Kasumi-1 (cell line): ENCODE measurements around the gene SLC43A1.
A peak's percentile ranks its signal among the peaks of the same experiment; 100 is the strongest.

Source experiments
- DNase-seq, 2 experiments: peaks; one replicate each; lab custom pipeline; 2025; lab: John Stamatoyannopoulos, UW

The SLC43A1 gene

GRCh38 chr11:57479021-57479663 is 36.4 kb downstream of the SLC43A1 start:
- no peak for DNase-seq

- DNase-seq: no peak
These were observed 37.9 kb downstream of the SLC43A1 start for GRCh38 chr11:57477507-57478189.

GRCh38 chr11:57476757-57477506 is 38.6 kb downstream of the SLC43A1 start:
- peak; percentile 56 to 70 for DNase-seq

- DNase-seq: no peak
These were observed 39.3 kb downstream of the SLC43A1 start for GRCh38 chr11:57476047-57476756.

GRCh38 chr11:57475671-57476046 is 39.8 kb downstream of the SLC43A1 start:
- DNase-seq: no peak

- no peak for DNase-seq
These were observed 40.3 kb downstream of the SLC43A1 start for GRCh38 chr11:57475191-57475590.

GRCh38 chr11:57474803-57475115 is 40.7 kb downstream of the SLC43A1 start:
- DNase-seq: no peak

- peak; percentile 76 to 83 for DNase-seq
These were observed 41.3 kb downstream of the SLC43A1 start for GRCh38 chr11:57474017-57474802.

GRCh38 chr11:57473285-57473841 is 42.1 kb downstream of the SLC43A1 start:
- DNase-seq: peak; percentile 73 to 80

GRCh38 chr11:57471496-57471895 is 44.0 kb downstream of the SLC43A1 start:
- no peak for DNase-seq

- DNase-seq: no peak
These were observed 46.2 kb downstream of the SLC43A1 start for GRCh38 chr11:57469268-57469667.

- no peak for DNase-seq
These were observed 47.2 kb downstream of the SLC43A1 start for GRCh38 chr11:57468276-57468675.

GRCh38 chr11:57467508-57468157 is 47.9 kb downstream of the SLC43A1 start:
- DNase-seq: no peak

- peak in 1 of 2 experiments; percentile 6 for DNase-seq
These were observed 48.8 kb downstream of the SLC43A1 start for GRCh38 chr11:57466680-57467079.

GRCh38 chr11:57464539-57465181 is 50.8 kb downstream of the SLC43A1 start:
- no peak for DNase-seq

- DNase-seq: no peak
These were observed 51.6 kb downstream of the SLC43A1 start for GRCh38 chr11:57463671-57464538.

GRCh38 chr11:57462597-57462996 is 52.9 kb downstream of the SLC43A1 start:
- DNase-seq: no peak

GRCh38 chr11:57461841-57462489 is 53.5 kb downstream of the SLC43A1 start:
- no peak for DNase-seq
